Aorta (tissue), 5 donors: ENCODE measurements around the gene RAB31. TPM values are rescaled to one million over a fixed set of nuclear protein-coding genes. Genes with fewer than 3 reads are reported as not detected.
A peak's percentile ranks its signal among the peaks of the same experiment; 100 is the strongest.
"Not testable (repeated sequence)": the region's sequence is repeated elsewhere in the genome, so short reads cannot be mapped to it uniquely, and the experiment has no call there.

Source experiments
- ATAC-seq: fragments of 200-7000 bp; cut with Tn5 transposase; one replicate; pipeline ENCODE4 v1.9.1; 2022; ENCODE audit warnings: moderate library complexity; ENCODE audit not compliant: low FRiP score
- DNase-seq, 2 donors: peaks; one replicate each; pipeline ENCODE4 v3.0.0-alpha.2; 2020
- H3K27ac ChIP-seq, 2 donors: one replicate each; pipeline ENCODE4 v1.5.1; 2013; ENCODE audit warnings: low read length in 2 of 2, mild to moderate bottlenecking in 2 of 2, moderate library complexity in 2 of 2, control low read depth in 1 of 2, inconsistent platforms in 1 of 2, low read depth in 1 of 2
- H3K27me3 ChIP-seq, 2 donors: one replicate each; pipeline ENCODE4 v1.6.1; 2013; ENCODE audit warnings: control low read depth in 1 of 2, low read length in 1 of 2, mild to moderate bottlenecking in 1 of 2, moderate library complexity in 1 of 2; ENCODE audit not compliant: insufficient read depth in 2 of 2, control insufficient read depth in 1 of 2
- H3K36me3 ChIP-seq, 2 donors: one replicate each; pipeline ENCODE4 v1.6.1; 2013; ENCODE audit warnings: control low read depth in 1 of 2, low read length in 1 of 2, mild to moderate bottlenecking in 1 of 2; ENCODE audit not compliant: insufficient read depth in 2 of 2, control insufficient read depth in 1 of 2
- H3K4me1 ChIP-seq, 2 donors: one replicate each; pipeline ENCODE4 v1.6.1; 2013; ENCODE audit warnings: low read length in 2 of 2, control low read depth in 1 of 2, mild to moderate bottlenecking in 1 of 2, moderate library complexity in 1 of 2; ENCODE audit not compliant: insufficient read depth in 2 of 2, control insufficient read depth in 1 of 2
- H3K4me3 ChIP-seq, 2 donors: one replicate each; pipeline ENCODE4 v1.5.1; 2013; ENCODE audit warnings: low read length in 2 of 2, control low read depth in 1 of 2, mild to moderate bottlenecking in 1 of 2
- H3K9me3 ChIP-seq: one replicate; pipeline ENCODE4 v1.6.1; 2013; ENCODE audit warnings: mild to moderate bottlenecking, low read length; ENCODE audit not compliant: control insufficient read depth
- WGBS, 2 donors: extraction: QIAGEN DNeasy Blood & Tissue Kit; methylation state at CpG; one replicate each; pipeline ENCODE4 v1.1.7; 2013; 5-methylcytosine and 5-hydroxymethylcytosine counted together
- intact Hi-C, 2 donors: fragments of 100-400 bp; cut with DNase I; formaldehyde crosslinking; loops; one replicate each; pipeline versions ENCODE4 v1.14.2 to v1.15.0; 2022
- polyA plus RNA-seq, 2 donors: library from polyadenylated mRNA; stranded (reverse); fragments of 200-250 nt; gene quantifications; one replicate each; pipeline ENCODE4 v1.2.3, GENCODE V29; 2013
- total RNA-seq, 2 donors: library from RNA; stranded (reverse); fragmentation: NEBNext Ultra II Directional; extraction: Animal tissue kit (Norgen Biotek cat#: 25700); gene quantifications; one replicate each; pipeline ENCODE4 v1.2.1, GENCODE V29; 2021
- donor health status: healthy with polysubstance abuse.
- donor health status: Bipolar disorder and iron deficiency.
- donor health status: DM: no; HTN: no; CAD: no.
- donor health status: DM: no; HTN: no; CAD: no.
- donor health status: DM: yes; HTN: yes; CAD: no.

RAB31 gene
- total and polyA plus RNA-seq, 4 donors = 57.6 to 145 (median 90.8) TPM

GRCh38 chr18:9673296-9674251 is 34.5 kb upstream of the RAB31 start:
- ATAC-seq (peak; percentile 65), DNase-seq (no peak)
- no peak overlapping the region for H3K27ac ChIP-seq
- H3K9me3 ChIP-seq = no peaks in the 10 kb centered on the region
- no peak overlapping the region for H3K4me3 ChIP-seq
- no peaks in the 10 kb centered on the region for H3K36me3 ChIP-seq
- intact Hi-C loops = loop anchor here in 1 of 2 donors (2.0 to 10.0 kb wide), 2 partner anchors 61 to 99 kb away; no protein-coding TSS in a partner anchor
- H3K27me3 ChIP-seq = no peaks in the 10 kb centered on the region
- peaks cover 0 to 5% of the 10 kb centered on the region in 2 donors for H3K4me1 ChIP-seq
- 35 to 36% methylated on average over 8 of the region's 8 CpGs for WGBS, 2 donors

- not testable (repeated sequence) for H3K36me3 ChIP-seq
Observed at GRCh38 chr18:9678216-9678615, 29.9 kb upstream of the RAB31 start.

GRCh38 chr18:9679125-9679524 is 29.0 kb upstream of the RAB31 start:
- intact Hi-C loops = loop anchor here in 1 of 2 donors (10.0 kb wide), 1 partner anchor 104 kb away; no protein-coding TSS in a partner anchor
- H3K4me3 ChIP-seq = no peak overlapping the region
- no peak overlapping the region for H3K27ac ChIP-seq
- H3K4me1 ChIP-seq = no peaks in the 10 kb centered on the region
- DNase-seq (no peak), ATAC-seq (no peak)
- H3K27me3 ChIP-seq = no peaks in the 10 kb centered on the region
- 94% methylated on average over 17 of the region's 17 CpGs for WGBS, 2 donors
- no peaks in the 10 kb centered on the region for H3K9me3 ChIP-seq
- H3K36me3 ChIP-seq = no peaks in the 10 kb centered on the region

More at GRCh38 chr18:9678216-9678615, 29.9 kb upstream of the RAB31 start:
- not testable (repeated sequence) for H3K4me3 ChIP-seq, H3K9me3 ChIP-seq, ATAC-seq, H3K27ac ChIP-seq, DNase-seq, H3K4me1 ChIP-seq, H3K27me3 ChIP-seq
- intact Hi-C loops = loop anchor here in 1 of 2 donors (10.0 kb wide), 1 partner anchor 103 kb away; no protein-coding TSS in a partner anchor
- 96 to 98% methylated on average over 5 of the region's 5 CpGs for WGBS, 2 donors

- Histone ChIP-seq H3K4me1 (peaks cover 0 to 3% of the 10 kb centered on the region in 2 donors), H3K9me3 (no peaks in the 10 kb centered on the region), H3K27ac (no peak overlapping the region), H3K27me3 (no peaks in the 10 kb centered on the region), H3K4me3 (no peak overlapping the region), H3K36me3 (no peaks in the 10 kb centered on the region)
- WGBS, 2 donors = 56 to 67% methylated on average over 1 of the region's 1 CpG
- ATAC-seq (no peak), DNase-seq (no peak)
- intact Hi-C loops = loop anchor here (10.0 kb wide), 3 partner anchors 106 to 844 kb away; partner anchors contain the start of gene NAPG (in 1 of the 2)
Observed at GRCh38 chr18:9681217-9681616, 26.9 kb upstream of the RAB31 start.

- no peaks in the 10 kb centered on the region for H3K36me3 ChIP-seq
- H3K9me3 ChIP-seq = no peaks in the 10 kb centered on the region
- H3K4me3 ChIP-seq = no peak overlapping the region
- 90 to 100% methylated on average over 1 of the region's 1 CpG for whole genome bisulfite sequencing, 2 donors
- ATAC-seq = no peak
- peaks cover 0 to 3% of the 10 kb centered on the region in 2 donors for H3K4me1 ChIP-seq
- no peak for DNase-seq
- intact Hi-C loops = loop anchor here (10.0 kb wide), 3 partner anchors 108 to 842 kb away; partner anchors contain the start of gene NAPG (in 1 of the 2)
- no peaks in the 10 kb centered on the region for H3K27me3 ChIP-seq
- H3K27ac ChIP-seq = no peak overlapping the region
Observed at GRCh38 chr18:9682572-9682971, 25.5 kb upstream of the RAB31 start.

GRCh38 chr18:9683418-9684396 is 24.4 kb upstream of the RAB31 start:
- Histone ChIP-seq H3K36me3 (no peaks in the 10 kb centered on the region), H3K4me3 (no peak overlapping the region), H3K9me3 (no peaks in the 10 kb centered on the region), H3K27ac (peak overlapping the region; percentile 59 to 85), H3K4me1 (peaks cover 0 to 3% of the 10 kb centered on the region in 2 donors), H3K27me3 (no peaks in the 10 kb centered on the region)
- 58% methylated on average over 9 of the region's 9 CpGs for WGBS, 2 donors
- DNase-seq = peak in 1 of 2 donors; percentile 58
- intact Hi-C loops = loop anchor here (10.0 kb wide), 3 partner anchors 109 to 841 kb away; partner anchors contain the start of gene NAPG (in 1 of the 2)
- ATAC-seq = peak; percentile 81

- H3K4me3 ChIP-seq = no peak overlapping the region
- H3K36me3 ChIP-seq = no peaks in the 10 kb centered on the region
- H3K27me3 ChIP-seq = no peaks in the 10 kb centered on the region
- ATAC-seq (peak; percentile 69), DNase-seq (peak; percentile 77 to 79)
- intact Hi-C loops = loop anchor here (5.0 to 10.0 kb wide), 4 partner anchors 87 to 840 kb away; partner anchors contain the start of gene NAPG (in 1 of the 2)
- WGBS, 2 donors = 13 to 15% methylated on average over 9 of the region's 9 CpGs
- no peaks in the 10 kb centered on the region for H3K9me3 ChIP-seq
- peak overlapping the region; percentile 51 to 60 for H3K27ac ChIP-seq
- H3K4me1 ChIP-seq = peaks cover 0 to 3% of the 10 kb centered on the region in 2 donors
Observed at GRCh38 chr18:9684881-9685614, 23.1 kb upstream of the RAB31 start.
